ENCODE measurements around the gene DLEC1.

- TF ChIP-seq, protein P1, sequence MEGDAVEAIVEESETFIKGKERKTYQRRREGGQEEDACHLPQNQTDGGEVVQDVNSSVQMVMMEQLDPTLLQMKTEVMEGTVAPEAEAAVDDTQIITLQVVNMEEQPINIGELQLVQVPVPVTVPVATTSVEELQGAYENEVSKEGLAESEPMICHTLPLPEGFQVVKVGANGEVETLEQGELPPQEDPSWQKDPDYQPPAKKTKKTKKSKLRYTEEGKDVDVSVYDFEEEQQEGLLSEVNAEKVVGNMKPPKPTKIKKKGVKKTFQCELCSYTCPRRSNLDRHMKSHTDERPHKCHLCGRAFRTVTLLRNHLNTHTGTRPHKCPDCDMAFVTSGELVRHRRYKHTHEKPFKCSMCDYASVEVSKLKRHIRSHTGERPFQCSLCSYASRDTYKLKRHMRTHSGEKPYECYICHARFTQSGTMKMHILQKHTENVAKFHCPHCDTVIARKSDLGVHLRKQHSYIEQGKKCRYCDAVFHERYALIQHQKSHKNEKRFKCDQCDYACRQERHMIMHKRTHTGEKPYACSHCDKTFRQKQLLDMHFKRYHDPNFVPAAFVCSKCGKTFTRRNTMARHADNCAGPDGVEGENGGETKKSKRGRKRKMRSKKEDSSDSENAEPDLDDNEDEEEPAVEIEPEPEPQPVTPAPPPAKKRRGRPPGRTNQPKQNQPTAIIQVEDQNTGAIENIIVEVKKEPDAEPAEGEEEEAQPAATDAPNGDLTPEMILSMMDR (IDR thresholded peaks at IDR 0.05; ENCODE audit: insufficient read depth, low read length, poor library complexity, severe bottlenecking): no peak
- no peak for TF ChIP-seq EZH2phosphoT487 (conservative IDR thresholded peaks at IDR 0.05; ENCODE audit: low read length)
These were observed 109.4 kb downstream of the DLEC1 start for GRCh38 chr3:38148311-38148882.

Data from SU-DHL-6 (cell line).